ENCODE measurements around the gene NTS. TPM values are rescaled to one million over a fixed set of nuclear protein-coding genes. Genes with fewer than 3 reads are reported as not detected.

The NTS gene
- total and polyA plus RNA-seq, 2 of the 4 experiments (the other 2 are of a cell fraction): not detected

DNA sequence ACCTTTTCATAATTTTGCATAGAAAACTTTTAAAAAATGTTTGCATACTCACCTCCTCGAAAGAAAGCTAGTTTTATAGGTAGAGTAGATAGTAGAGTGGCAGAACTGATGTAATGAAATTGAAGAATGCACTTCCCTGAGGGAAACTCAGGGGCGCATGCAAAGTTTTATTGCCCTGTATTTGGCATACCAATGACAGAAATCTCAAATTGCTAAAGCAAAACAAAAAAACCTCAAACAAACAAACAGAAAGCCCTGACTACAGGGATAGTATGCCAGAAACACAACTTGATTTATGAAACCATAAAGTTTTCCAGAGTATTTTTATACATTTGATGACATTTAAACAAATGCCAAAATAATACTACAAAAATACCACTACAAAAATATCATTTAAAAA lies 39.7 kb upstream of the NTS start:
- intact Hi-C loops (cut with micrococcal nuclease): no loop called here

More for the DNA sequence above, 39.7 kb upstream of the NTS start:
- Histone ChIP-seq H3K4me3 (ENCODE audit: insufficient read depth, low read depth, low read length) (no peak overlapping the region), H3K4me2 (ENCODE audit: low read depth, low read length) (no peak overlapping the region), H2AFZ (replicated peaks; ENCODE audit: low read length, poor library complexity) (no peak overlapping the region), H2BK5ac (ENCODE audit: low read depth, low read length, poor library complexity, severe bottlenecking) (no peak overlapping the region), H3K4me1 (ENCODE audit: control insufficient read depth, insufficient read depth, low read length) (no peaks in the 10 kb centered on the region), H3K4ac (ENCODE audit: low read depth, low read length) (no peak overlapping the region), H4K8ac (ENCODE audit: low read depth in 2 of 2, low read length in 2 of 2) (no peak overlapping the region), H2AK9ac (replicated peaks; ENCODE audit: low read depth, low read length, poor library complexity) (no peak overlapping the region), H3K9me1 (ENCODE audit: insufficient read depth, low read length) (no peaks in the 10 kb centered on the region), H3K27ac (ENCODE audit: insufficient read depth, low read length) (no peak overlapping the region), H3K18ac (ENCODE audit: low read depth, low read length) (no peak overlapping the region), H4K20me1 (ENCODE audit: insufficient read depth, low read length) (no peaks in the 10 kb centered on the region), H3K27me3 (ENCODE audit: control insufficient read depth, insufficient read depth, low read length) (no peaks in the 10 kb centered on the region), H3K23ac (ENCODE audit: low read depth, low read length) (no peak overlapping the region), H3K14ac (replicated peaks; ENCODE audit: low read depth, low read length) (no peak overlapping the region), H3K79me1 (ENCODE audit: low read depth in 1 of 2, low read length in 2 of 2) (no peaks in the 10 kb centered on the region), H2BK120ac (ENCODE audit: low read depth, low read length) (no peak overlapping the region), H3K9ac (ENCODE audit: low read depth, low read length) (no peak overlapping the region), H3K56ac (ENCODE audit: extremely low read depth, insufficient read depth, low read length) (no peak overlapping the region), H3K36me3 (ENCODE audit: control insufficient read depth, insufficient read depth, low read length) (no peaks in the 10 kb centered on the region), H2AK5ac (ENCODE audit: low read depth, low read length) (no peak overlapping the region), H2BK20ac (ENCODE audit: low read depth, low read length) (no peak overlapping the region), H3K9me3 (ENCODE audit: control insufficient read depth, insufficient read depth, low read length) (no peaks in the 10 kb centered on the region), H4K91ac (ENCODE audit: insufficient read depth, low read depth, low read length) (no peak overlapping the region), H2BK15ac (ENCODE audit: low read depth, low read length) (no peak overlapping the region), H4K5ac (ENCODE audit: low read depth, low read length) (no peak overlapping the region)
- CTCF ChIA-PET: no interaction called here
- dilution Hi-C loops (cut with HindIII; ENCODE audit: low sequenced_read_pairs, unreplicated experiment) (no loop called here), in situ Hi-C loops (cut with MboI; ENCODE audit: low sequenced_read_pairs) (no loop called here)
- WGBS, 2 experiments (ENCODE audit: extremely low coverage in 2 of 2, insufficient read length in 1 of 2): no CpG with 5 or more reads among the region's 2 CpGs
- no peak for DNase-seq
- no TSS peak for BruUV-seq (replicated peaks)
- TF ChIP-seq, protein P1, sequence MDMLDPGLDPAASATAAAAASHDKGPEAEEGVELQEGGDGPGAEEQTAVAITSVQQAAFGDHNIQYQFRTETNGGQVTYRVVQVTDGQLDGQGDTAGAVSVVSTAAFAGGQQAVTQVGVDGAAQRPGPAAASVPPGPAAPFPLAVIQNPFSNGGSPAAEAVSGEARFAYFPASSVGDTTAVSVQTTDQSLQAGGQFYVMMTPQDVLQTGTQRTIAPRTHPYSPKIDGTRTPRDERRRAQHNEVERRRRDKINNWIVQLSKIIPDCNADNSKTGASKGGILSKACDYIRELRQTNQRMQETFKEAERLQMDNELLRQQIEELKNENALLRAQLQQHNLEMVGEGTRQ (IDR thresholded peaks at IDR 0.05; ENCODE audit: low read depth, low read length): no peak
- no peak for TF ChIP-seq RCOR1 (IDR thresholded peaks at IDR 0.05; ENCODE audit: insufficient replicate concordance, low read length)
- POLR2A ChIA-PET (ENCODE audit: unreplicated experiment): no interaction called here
- no peak for ATAC-seq (ENCODE audit: low read depth)

Data from IMR-90 (cell line).